Astrocyte of the spinal cord (primary cell): Measurements from ENCODE around the gene FRMD5.

Source experiments
- DNase-seq: peaks from one replicate; pipeline ENCODE4 v3.0.0; 2011; ENCODE audit warnings: low read depth, low spot score
- H3K4me3 ChIP-seq: 2 replicates; pipeline ENCODE4 v1.5.1; 2011; ENCODE audit warnings: low read depth, mild to moderate bottlenecking, low read length, moderate library complexity
- CTCF ChIP-seq: IDR thresholded peaks from 2 replicates; pipeline ENCODE4 v1.5.1; 2012; ENCODE audit warnings: low read depth, mild to moderate bottlenecking, low read length, inconsistent platforms
- in situ Hi-C: cut with HindIII; loops from 2 replicates; pipeline ENCODE4 v1.10.0; 2017; ENCODE audit warnings: low sequenced_read_pairs

Gene FRMD5

GRCh38 chr15:44153352-44153751, 41.7 kb downstream of the FRMD5 start:
- in situ Hi-C loops, result no loop called here
- no peak for DNase-seq
- no peak overlapping the region for H3K4me3 ChIP-seq
- no peak for TF ChIP-seq CTCF

DNA sequence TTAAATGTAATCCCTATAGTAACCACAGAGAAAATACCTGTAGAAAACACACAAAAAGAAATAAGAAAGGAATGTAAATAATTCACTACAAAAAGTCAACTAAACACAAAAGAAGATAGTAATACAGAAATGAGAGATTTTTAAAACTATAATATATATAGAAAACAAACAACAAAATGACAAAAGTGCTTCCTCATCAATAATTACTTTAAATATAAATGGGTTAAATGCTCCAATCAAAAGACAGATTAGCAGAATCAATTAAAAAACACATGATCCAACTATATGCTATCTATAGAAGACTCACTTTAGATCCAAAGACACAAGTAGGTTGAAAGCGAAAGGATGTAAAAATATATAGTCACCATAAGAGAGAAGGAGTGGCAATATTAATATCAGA, 45.8 kb downstream of the FRMD5 start:
- in situ Hi-C loops, result no loop called here
- DNase-seq, result no peak
- TF ChIP-seq CTCF, result no peak
- no peak overlapping the region for H3K4me3 ChIP-seq

DNA sequence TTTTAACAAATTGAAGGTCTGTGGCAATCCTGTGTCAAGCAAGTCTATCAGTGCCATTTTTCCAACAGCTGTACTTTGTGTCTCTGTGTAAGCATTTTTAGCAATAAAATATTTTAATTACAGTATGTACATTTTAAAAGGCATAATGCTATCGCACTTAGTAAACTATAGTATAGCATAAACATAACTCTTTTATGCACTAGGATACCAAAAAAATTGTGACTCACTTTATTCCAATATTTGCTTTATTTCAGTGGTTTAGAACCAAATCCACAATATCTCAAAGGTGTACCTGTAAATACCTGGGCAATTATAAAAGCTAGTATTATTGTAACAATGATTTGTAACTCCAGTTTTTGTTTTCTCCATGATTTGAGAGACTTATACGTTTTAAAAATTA, 46.5 kb downstream of the FRMD5 start:
- no peak for TF ChIP-seq CTCF
- DNase-seq, result no peak
- in situ Hi-C loops, result no loop called here
- H3K4me3 ChIP-seq, result no peak overlapping the region

DNA sequence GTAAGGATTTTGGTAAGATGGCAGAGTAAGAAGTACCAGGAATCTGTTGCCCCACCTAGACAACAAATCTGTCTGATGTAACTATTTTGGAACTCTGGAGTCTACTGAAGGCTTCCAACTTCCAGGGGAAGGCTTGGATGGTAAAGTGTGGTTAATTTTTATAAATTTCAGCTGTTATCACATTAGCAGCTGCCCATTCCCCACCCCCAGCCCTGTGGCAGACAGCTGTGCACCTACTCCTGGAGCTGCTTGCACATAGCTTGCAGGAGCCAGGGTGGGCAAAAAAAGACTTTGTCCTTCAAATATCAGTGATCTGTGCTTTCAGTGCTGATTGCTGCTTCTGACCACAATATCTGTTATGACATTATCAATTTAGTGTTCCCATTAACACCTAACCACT, 47.4 kb downstream of the FRMD5 start:
- no peak for TF ChIP-seq CTCF
- no peak for DNase-seq
- H3K4me3 ChIP-seq, result no peak overlapping the region
- in situ Hi-C loops, result no loop called here

DNA sequence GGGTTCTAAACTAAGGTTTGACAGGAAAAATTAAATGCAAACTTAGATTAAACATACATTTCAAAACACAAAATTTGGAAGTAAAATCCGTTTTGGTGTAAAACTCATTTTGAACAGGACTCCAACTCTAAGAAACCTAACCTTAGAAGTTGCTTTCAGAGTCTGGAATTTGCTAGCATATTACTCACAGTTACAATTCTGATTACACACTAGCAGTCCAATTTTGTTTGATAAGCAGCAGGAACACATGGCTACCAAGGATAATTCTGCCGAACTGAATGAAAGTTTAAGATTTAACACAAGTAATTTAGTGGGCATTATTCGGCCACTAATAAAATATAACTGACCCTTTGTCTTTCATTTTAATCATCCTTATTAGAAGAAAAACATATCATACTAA, 49.6 kb downstream of the FRMD5 start:
- in situ Hi-C loops, result no loop called here
- no peak for DNase-seq
- no peak overlapping the region for H3K4me3 ChIP-seq
- no peak for TF ChIP-seq CTCF

GRCh38 chr15:44144992-44145391, 50.1 kb downstream of the FRMD5 start:
- no peak for TF ChIP-seq CTCF
- H3K4me3 ChIP-seq, result no peak overlapping the region
- no peak for DNase-seq
- in situ Hi-C loops, result no loop called here

DNA sequence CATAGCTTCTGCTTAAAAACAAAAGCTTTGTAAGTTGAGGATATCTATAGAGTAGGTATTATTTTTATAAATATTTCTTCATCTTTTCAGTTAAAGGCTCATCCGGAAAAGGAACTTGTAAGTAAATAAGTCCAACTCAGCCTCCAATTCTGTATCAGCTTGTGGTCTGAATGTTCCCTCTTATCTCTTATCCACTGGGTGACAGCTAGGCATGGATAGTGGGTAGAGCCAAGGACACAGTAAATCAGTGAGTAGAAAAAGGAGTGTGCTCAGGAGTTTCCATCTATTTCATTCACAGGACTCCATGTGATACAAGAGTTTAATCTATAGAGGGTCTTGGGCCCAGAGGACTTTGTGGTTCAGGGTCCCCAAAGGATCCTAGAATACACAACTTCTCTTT, 50.9 kb downstream of the FRMD5 start:
- TF ChIP-seq CTCF, result no peak
- H3K4me3 ChIP-seq, result no peak overlapping the region
- no peak for DNase-seq
- in situ Hi-C loops, result no loop called here
